ENCODE results near the gene HBP1. TPM values are rescaled to one million over a fixed set of nuclear protein-coding genes. Genes with fewer than 3 reads are reported as not detected.

Gene HBP1
- total and polyA plus RNA-seq, 2 experiments from 2014 or later = 36.0 to 52.8 TPM

- TF ChIP-seq ZNF462 (CRISPR knock-in tag; IDR thresholded peaks at IDR 0.05) (no peak), ZNF114 (CRISPR knock-in tag; IDR thresholded peaks at IDR 0.05) (no peak), EZH2phosphoT487 (IDR thresholded peaks at IDR 0.05; ENCODE audit: unreplicated experiment) (no peak), STAT1 (IDR thresholded peaks at IDR 0.05; ENCODE audit: unreplicated experiment) (no peak), JUNB (IDR thresholded peaks at IDR 0.05; ENCODE audit: unreplicated experiment) (no peak), EZH2 (IDR thresholded peaks at IDR 0.05; ENCODE audit: low read depth, unreplicated experiment) (no peak), CREB1 (CRISPR knock-in tag; IDR thresholded peaks at IDR 0.05; ENCODE audit: low read depth) (no peak), ETS1 (IDR thresholded peaks at IDR 0.05) (no peak), REST (IDR thresholded peaks at IDR 0.05; ENCODE audit: unreplicated experiment) (no peak), ZNF331 (CRISPR knock-in tag; IDR thresholded peaks at IDR 0.05; ENCODE audit: low read depth) (no peak)
Observed at GRCh38 chr7:107157091-107157490, 11.7 kb upstream of the HBP1 start (continued).
